SU-DHL-6 (cell line): ENCODE data around the gene SLC33A1.

ENCODE experiments used
- CTCF ChIP-seq: fragments of 200-600 bp; sonication (generic); IDR thresholded peaks from one replicate; pipeline ENCODE4 v1.5.1; 2017; ENCODE audit warnings: antibody characterized with exemption, mild to moderate bottlenecking, low read length, moderate library complexity; ENCODE audit not compliant: insufficient read depth, poor library complexity, severe bottlenecking
- EZH2phosphoT487 ChIP-seq: fragments of 200-600 bp; sonication (generic), shearing (Covaris generic); conservative IDR thresholded peaks from 2 replicates; pipeline ENCODE4 v1.6.1; 2018; ENCODE audit warnings: mild to moderate bottlenecking, antibody characterized with exemption, low read length, moderate library complexity, mixed read lengths

GRCh38 chr3:155771126-155771525 is 83.1 kb downstream of the SLC33A1 start:
- no peak for TF ChIP-seq CTCF
- no peak for TF ChIP-seq EZH2phosphoT487
